GM23338 (cell line): ENCODE measurements around the gene CDC42BPG. TPM values are rescaled to one million over a fixed set of nuclear protein-coding genes. Genes with fewer than 3 reads are reported as not detected.

Experiments used
- ATAC-seq: fragments of 200-7000 bp; cut with Tn5 transposase; 3 replicates; pipeline ENCODE4 v1.9.1; 2020
- DNase-seq: peaks from one replicate; pipeline ENCODE4 v3.0.0-alpha.2; 2015; ENCODE audit warnings: low spot score
- H2AFZ ChIP-seq: fragments of 200-600 bp; sonication (generic); 2 replicates; pipeline ENCODE4 v1.8.0; 2016; ENCODE audit warnings: antibody characterized with exemption, mild to moderate bottlenecking, moderate library complexity
- H3F3A ChIP-seq: fragments of 200-600 bp; sonication (generic); replicated peaks from 2 replicates; pipeline ENCODE4 v1.8.0; 2017; ENCODE audit warnings: antibody characterized with exemption, mixed run types, low read depth
- H3K27ac ChIP-seq: fragments of 200-600 bp; sonication (generic); 2 replicates; pipeline ENCODE4 v1.6.1; 2016; ENCODE audit warnings: low read depth
- H3K27me3 ChIP-seq: fragments of 200-600 bp; sonication (generic); 2 replicates; pipeline ENCODE4 v1.8.0; 2016; ENCODE audit warnings: mild to moderate bottlenecking, mixed run types, moderate library complexity; ENCODE audit not compliant: insufficient read depth
- H3K36me3 ChIP-seq: fragments of 200-600 bp; sonication (generic); 2 replicates; pipeline ENCODE4 v1.8.0; 2016; ENCODE audit warnings: mild to moderate bottlenecking; ENCODE audit not compliant: insufficient read depth
- H3K4me1 ChIP-seq: fragments of 200-600 bp; sonication (generic); 2 replicates; pipeline ENCODE4 v1.8.0; 2016; ENCODE audit warnings: mild to moderate bottlenecking, moderate library complexity; ENCODE audit not compliant: insufficient read depth
- H3K4me2 ChIP-seq: fragments of 200-600 bp; sonication (generic); 2 replicates; pipeline ENCODE4 v1.7.1; 2017; ENCODE audit warnings: mixed run types
- H3K4me3 ChIP-seq: fragments of 200-600 bp; sonication (generic); 2 replicates; pipeline ENCODE4 v1.6.1; 2016; ENCODE audit warnings: mixed run types
- H3K79me2 ChIP-seq: fragments of 200-600 bp; sonication (generic); replicated peaks from 2 replicates; pipeline ENCODE4 v1.8.0; 2017; ENCODE audit warnings: mild to moderate bottlenecking; ENCODE audit not compliant: insufficient read depth
- H3K9me2 ChIP-seq: fragments of 200-600 bp; sonication (generic); 2 replicates; pipeline ENCODE4 v1.8.0; 2017; ENCODE audit not compliant: insufficient read depth
- H4K20me1 ChIP-seq: fragments of 200-600 bp; sonication (generic); replicated peaks from 2 replicates; pipeline ENCODE4 v1.8.0; 2017; ENCODE audit warnings: mild to moderate bottlenecking; ENCODE audit not compliant: insufficient read depth
- H3K27ac Mint-ChIP-seq: 2 replicates; pipeline ENCODE4 v1.8.0; 2020; ENCODE audit warnings: inconsistent platforms, mild to moderate bottlenecking, moderate library complexity, mixed read lengths
- H3K27me3 Mint-ChIP-seq: 3 replicates; pipeline ENCODE4 v1.8.0; 2022; ENCODE audit warnings: low read depth, mild to moderate bottlenecking, moderate library complexity, mixed read lengths, inconsistent platforms; ENCODE audit not compliant: insufficient read depth, poor library complexity
- H3K36me3 Mint-ChIP-seq: 3 replicates; pipeline ENCODE4 v1.8.0; 2021; ENCODE audit warnings: low read depth, mild to moderate bottlenecking, inconsistent platforms, moderate library complexity, mixed read lengths
- H3K4me1 Mint-ChIP-seq: 3 replicates; pipeline ENCODE4 v1.8.0; 2020; ENCODE audit warnings: mild to moderate bottlenecking, inconsistent platforms, mixed read lengths
- H3K4me3 Mint-ChIP-seq: 3 replicates; pipeline ENCODE4 v1.8.0; 2021; ENCODE audit warnings: moderate library complexity, mild to moderate bottlenecking, inconsistent platforms, mixed read lengths
- H3K9me3 Mint-ChIP-seq: 3 replicates; pipeline ENCODE4 v1.8.0; 2020; ENCODE audit warnings: moderate library complexity, mild to moderate bottlenecking, inconsistent platforms, mixed read lengths
- CREB1 ChIP-seq: fragments of 250-450 bp; sonication (Bioruptor Pico); IDR thresholded peaks from 2 replicates; pipeline ENCODE4 v1.5.0; 2020; ENCODE audit warnings: low read depth, mild to moderate bottlenecking, moderate library complexity
- EZH2phosphoT487 ChIP-seq: fragments of 200-600 bp; sonication (generic); IDR thresholded peaks from one replicate; pipeline ENCODE4 v1.8.1; 2018; ENCODE audit warnings: antibody characterized with exemption; ENCODE audit not compliant: unreplicated experiment
- JUNB ChIP-seq: IDR thresholded peaks from one replicate; pipeline ENCODE4 v1.6.1; 2016; ENCODE audit warnings: antibody characterized with exemption; ENCODE audit not compliant: unreplicated experiment
- POLR2AphosphoS5 ChIP-seq: IDR thresholded peaks from 2 replicates; pipeline ENCODE4 v1.6.1; 2016; ENCODE audit warnings: antibody characterized with exemption, low read depth
- REST ChIP-seq: IDR thresholded peaks from one replicate; pipeline ENCODE4 v1.6.1; 2018; ENCODE audit warnings: antibody characterized with exemption; ENCODE audit not compliant: unreplicated experiment
- STAT1 ChIP-seq: IDR thresholded peaks from one replicate; pipeline ENCODE4 v1.6.1; 2016; ENCODE audit warnings: antibody characterized with exemption; ENCODE audit not compliant: unreplicated experiment
- ZNF114 ChIP-seq: fragments of 250-450 bp; sonication (Bioruptor Pico); IDR thresholded peaks from 2 replicates; pipeline ENCODE4 v1.5.0; 2020; ENCODE audit warnings: mild to moderate bottlenecking, moderate library complexity
- ZNF331 ChIP-seq: fragments of 250-450 bp; sonication (Bioruptor Pico); IDR thresholded peaks from 2 replicates; pipeline ENCODE4 v1.5.0; 2020; ENCODE audit warnings: low read depth, mild to moderate bottlenecking, moderate library complexity
- polyA plus RNA-seq: library from polyadenylated mRNA; unstranded; fragments of >200 nt; fragmentation: Nextera tagmentation; extraction: Ambion mirVana; gene quantifications from 2 replicates; pipeline ENCODE4 v1.2.1, GENCODE V29; 2016
- total RNA-seq: library from RNA; depleted of rRNA; stranded (reverse); fragments of >200 nt; shearing (Covaris generic); gene quantifications from 2 replicates; pipeline ENCODE4 v1.2.3, GENCODE V29; 2014

CDC42BPG gene
- total and polyA plus RNA-seq, 2 experiments from 2014 or later: 2.3 to 11.6 TPM

GRCh38 chr11:64777449-64778222 is 66.8 kb downstream of the CDC42BPG start:
- peak overlapping the region; percentile 97 for H3K27ac Mint-ChIP-seq
- peaks cover 57% of the 10 kb centered on the region for H3K79me2 ChIP-seq
- H3K9me2 ChIP-seq: no peaks in the 10 kb centered on the region
- H3K27me3 Mint-ChIP-seq: peaks cover 18% of the 10 kb centered on the region
- no peaks in the 10 kb centered on the region; the same call in 2 of the 3 replicates for H3K9me3 Mint-ChIP-seq
- H3K4me3 ChIP-seq: peak overlapping the region; percentile 94
- H3K27me3 ChIP-seq: no peaks in the 10 kb centered on the region
- H3K4me3 Mint-ChIP-seq: peak overlapping the region; percentile 94
- ATAC-seq (peak; percentile 3), DNase-seq (peak; percentile 80)
- H3F3A ChIP-seq: peaks cover 49% of the 10 kb centered on the region
- peaks cover 46% of the 10 kb centered on the region for H4K20me1 ChIP-seq
- no peak overlapping the region for H2AFZ ChIP-seq
- H3K4me1 Mint-ChIP-seq: peaks cover 39% of the 10 kb centered on the region
- H3K36me3 ChIP-seq: peaks cover 46% of the 10 kb centered on the region
- H3K4me2 ChIP-seq: peak overlapping the region; percentile 100
- peak overlapping the region; percentile 60 for H3K27ac ChIP-seq
- no peak for TF ChIP-seq CREB1
- TF ChIP-seq STAT1: no peak
- TF ChIP-seq REST: peak; percentile 61
- H3K4me1 ChIP-seq: peaks cover 12% of the 10 kb centered on the region
- peaks cover 49% of the 10 kb centered on the region for H3K36me3 Mint-ChIP-seq

GRCh38 chr11:64776875-64777274 is 67.6 kb downstream of the CDC42BPG start:
- ATAC-seq (no peak), DNase-seq (no peak)
- H3K27me3 Mint-ChIP-seq: peaks cover 18% of the 10 kb centered on the region
- Histone ChIP-seq H3K4me1 (peaks cover 10% of the 10 kb centered on the region), H3K27ac (peak overlapping the region; percentile 60), H2AFZ (no peak overlapping the region), H3K4me3 (peak overlapping the region; percentile 94), H3K79me2 (peaks cover 65% of the 10 kb centered on the region), H3F3A (peaks cover 56% of the 10 kb centered on the region), H4K20me1 (peaks cover 54% of the 10 kb centered on the region), H3K27me3 (no peaks in the 10 kb centered on the region), H3K4me2 (peak overlapping the region; percentile 100), H3K36me3 (peaks cover 53% of the 10 kb centered on the region), H3K9me2 (no peaks in the 10 kb centered on the region)
- peak overlapping the region; percentile 94 for H3K4me3 Mint-ChIP-seq
- H3K36me3 Mint-ChIP-seq: peaks cover 57% of the 10 kb centered on the region
- no peaks in the 10 kb centered on the region; the same call in 2 of the 3 replicates for H3K9me3 Mint-ChIP-seq
- H3K27ac Mint-ChIP-seq: peak overlapping the region; percentile 97
- H3K4me1 Mint-ChIP-seq: peaks cover 35% of the 10 kb centered on the region
- TF ChIP-seq REST (no peak), CREB1 (no peak), EZH2phosphoT487 (no peak), STAT1 (no peak), ZNF331 (CRISPR knock-in tag) (no peak), JUNB (no peak), ZNF114 (CRISPR knock-in tag) (no peak), POLR2AphosphoS5 (no peak)
